Measurements from ENCODE around the gene CCDC134.
A peak's percentile ranks its signal among the peaks of the same experiment; 100 is the strongest.

CCDC134 gene

DNA sequence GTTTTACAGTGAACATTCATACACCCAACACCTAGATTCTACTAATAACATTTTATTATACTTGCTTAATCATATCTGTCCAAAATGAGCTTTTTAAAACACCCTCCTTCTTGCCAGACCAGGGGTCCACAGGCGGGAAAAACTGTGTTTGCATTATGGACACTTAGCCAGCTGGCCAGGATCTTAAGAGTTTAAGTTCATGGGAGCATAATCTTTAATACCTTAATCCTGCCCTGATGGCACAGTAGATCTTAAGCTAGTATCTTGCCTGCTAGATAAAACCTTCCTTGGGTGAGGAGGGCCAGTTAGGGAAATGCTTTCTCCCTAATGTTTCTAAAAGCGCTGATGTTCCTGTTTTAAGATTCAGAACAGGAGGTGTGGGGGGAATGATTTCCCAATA lies 13.1 kb upstream of the CCDC134 start:
- no peak for DNase-seq

- no peak for DNase-seq
Measured at GRCh38 chr22:41793871-41794270, 6.6 kb upstream of the CCDC134 start.

DNA sequence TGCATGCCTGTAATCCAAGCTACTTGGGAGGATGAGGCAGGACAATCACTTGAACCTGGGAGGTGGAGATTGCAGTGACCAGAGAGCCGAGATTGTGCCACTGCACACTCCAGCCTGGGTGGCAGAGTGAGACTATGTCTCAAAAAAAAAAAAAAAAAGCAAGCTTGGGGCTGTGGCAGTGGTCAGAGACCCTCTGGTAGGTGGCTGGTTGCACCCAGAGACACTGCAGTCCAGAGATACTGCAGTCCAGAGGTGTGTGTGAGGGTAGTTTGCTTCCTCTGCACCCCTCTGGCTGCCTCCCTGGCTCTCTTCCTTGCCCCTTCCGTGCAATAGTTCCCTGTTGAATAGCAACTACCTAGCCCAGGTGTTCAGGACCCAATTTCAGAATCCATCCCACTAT lies 1.7 kb upstream of the CCDC134 start:
- DNase-seq = no peak

- no peak for DNase-seq
Measured at GRCh38 chr22:41799486-41800347, 762 bp upstream of the CCDC134 start.

GRCh38 chr22:41801147-41801819 lies 804 bp downstream of the CCDC134 start:
- DNase-seq = no peak

- DNase-seq = no peak
Measured at GRCh38 chr22:41801886-41802285, 1.4 kb downstream of the CCDC134 start.

DNA sequence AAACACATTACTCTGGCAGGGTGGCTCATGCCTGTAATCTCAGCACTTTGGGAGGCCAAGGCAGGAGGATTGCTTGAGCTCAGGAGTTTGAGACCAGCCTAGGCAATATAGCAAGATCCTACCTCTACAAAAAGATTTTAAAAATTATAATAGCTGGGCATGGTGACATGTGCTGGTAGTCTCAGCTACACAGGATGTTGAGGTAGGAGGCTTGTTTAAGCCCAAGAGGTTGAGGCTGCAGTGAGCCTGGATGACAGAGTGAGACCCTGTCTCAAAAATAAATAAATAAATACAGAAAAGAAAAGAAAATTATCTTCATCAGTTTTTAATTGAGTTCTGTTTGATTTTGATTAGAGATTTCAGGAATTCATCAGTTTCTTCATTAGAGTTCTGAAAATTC lies 5.2 kb downstream of the CCDC134 start:
- DNase-seq = no peak

GRCh38 chr22:41808400-41808799 lies 7.9 kb downstream of the CCDC134 start:
- no peak for DNase-seq

DNA sequence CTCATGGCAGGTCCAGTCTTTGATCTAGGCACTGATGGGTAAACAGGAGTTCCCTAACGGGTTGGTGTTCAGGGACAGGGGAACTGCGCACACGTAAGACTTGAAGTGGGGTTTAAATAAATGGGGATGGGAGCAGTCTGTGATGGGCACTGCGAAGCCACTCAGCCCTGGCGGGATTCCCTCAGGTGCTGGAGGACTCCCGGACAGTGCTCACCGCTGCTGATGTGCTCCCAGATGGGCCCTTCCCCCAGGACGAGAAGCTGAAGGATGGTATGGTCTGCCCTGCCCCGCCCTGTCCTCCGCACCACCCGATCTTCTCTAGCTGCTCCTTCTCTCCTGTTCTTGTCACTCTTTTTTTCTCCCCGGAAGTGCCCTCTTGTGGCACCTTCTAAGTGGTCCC lies 9.5 kb downstream of the CCDC134 start:
- no peak for DNase-seq

- DNase-seq = no peak
Measured at GRCh38 chr22:41812805-41813545, 12.5 kb downstream of the CCDC134 start.

GRCh38 chr22:41813726-41814410 lies 13.4 kb downstream of the CCDC134 start:
- DNase-seq = no peak

DNA sequence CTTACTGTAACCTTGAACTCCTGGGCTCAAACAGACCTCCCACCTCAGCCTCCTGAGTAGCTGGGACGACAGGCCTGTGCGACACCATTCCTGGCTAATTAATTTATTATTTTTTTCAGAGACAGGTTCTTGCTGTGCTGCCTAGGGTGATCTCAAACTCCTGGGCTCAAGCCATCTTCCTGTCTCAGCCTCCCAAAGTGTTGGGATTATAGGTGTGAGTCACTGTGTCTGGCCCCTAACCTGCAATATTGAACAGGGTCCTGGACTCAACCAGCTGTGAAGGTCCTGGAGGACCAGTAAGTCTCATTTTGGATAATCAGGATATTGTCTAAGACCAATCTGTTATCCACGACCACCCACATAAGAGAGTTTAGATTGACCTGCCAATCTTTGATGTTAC lies 15.2 kb downstream of the CCDC134 start:
- DNase-seq = no peak

DNA sequence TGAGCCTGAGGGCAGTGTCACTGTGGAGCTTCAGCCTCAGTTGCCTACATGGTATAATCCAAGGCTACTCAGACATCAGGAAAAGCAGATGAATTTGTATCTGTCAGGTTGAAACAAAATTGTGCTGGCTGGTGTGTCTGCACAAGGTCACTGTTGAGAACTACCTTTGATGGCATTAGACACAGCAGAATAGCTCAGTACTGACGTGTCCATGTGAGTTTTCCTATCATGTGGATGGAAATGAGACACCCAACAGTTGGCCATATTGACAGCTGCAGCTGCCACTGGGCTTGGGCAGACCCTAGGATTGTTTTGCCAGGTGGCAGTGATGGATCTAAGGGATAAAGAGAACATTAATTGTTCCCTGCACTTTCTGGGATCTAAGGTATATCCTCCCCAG lies 15.8 kb downstream of the CCDC134 start:
- DNase-seq = no peak

DNA sequence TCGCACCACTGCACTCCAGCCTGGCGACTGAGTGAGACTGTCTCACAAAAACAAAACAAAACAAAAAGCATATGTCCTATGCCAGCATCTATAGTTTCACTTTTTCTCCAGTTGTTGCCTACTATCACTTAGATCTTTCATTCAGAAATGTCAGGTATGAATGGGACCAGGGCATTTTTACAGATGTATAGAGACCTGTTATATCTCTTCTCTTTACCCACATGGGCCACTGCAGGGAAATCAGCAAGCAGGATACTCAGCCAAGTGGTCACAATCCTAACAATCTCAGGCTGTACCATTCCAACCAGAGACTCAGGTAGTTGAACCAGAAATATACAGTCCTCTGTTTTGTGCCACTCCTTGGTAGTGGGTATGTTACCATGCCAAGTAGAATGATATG lies 16.4 kb downstream of the CCDC134 start:
- DNase-seq = no peak

- no peak for DNase-seq
Measured at GRCh38 chr22:41818011-41818410, 17.5 kb downstream of the CCDC134 start.

DNA sequence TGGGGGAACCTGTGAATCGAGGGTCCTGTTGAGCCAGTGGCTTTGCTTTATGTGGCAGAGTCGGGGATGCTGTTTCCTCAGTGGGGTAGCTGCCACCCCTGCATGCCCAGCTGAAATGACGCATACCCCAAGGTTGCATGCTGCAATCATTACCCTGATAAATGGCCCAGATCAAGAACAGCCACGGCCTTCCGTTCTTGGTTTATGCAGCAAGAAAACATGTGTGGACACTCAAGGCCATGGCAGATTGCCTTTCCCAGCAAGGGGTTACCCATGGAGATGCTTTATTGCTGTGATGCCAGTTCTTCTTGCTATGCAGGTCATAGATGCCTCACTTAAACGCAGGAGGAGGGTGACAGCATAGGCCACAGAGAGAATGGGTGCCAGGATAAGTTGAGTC lies 18.1 kb downstream of the CCDC134 start:
- DNase-seq = no peak

DNA sequence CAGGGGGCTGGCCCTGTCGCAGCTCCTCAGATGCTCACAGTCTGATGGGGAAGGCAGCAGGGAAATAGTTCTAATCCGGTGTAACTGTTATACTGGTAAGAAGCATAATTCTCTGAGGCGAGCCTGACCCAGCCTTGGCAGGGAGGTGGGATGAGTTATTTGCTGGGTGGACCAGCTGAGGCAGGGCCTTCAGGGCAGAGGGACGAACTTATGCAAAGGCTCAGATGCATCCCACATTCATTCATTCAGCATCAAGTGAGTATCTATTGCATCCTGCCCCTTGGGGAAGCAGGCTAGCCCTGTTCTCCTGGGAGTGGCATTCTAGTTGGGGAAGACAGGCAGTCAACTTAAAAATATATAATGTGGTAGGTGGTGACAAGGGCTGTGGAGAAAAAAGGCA lies 18.8 kb downstream of the CCDC134 start:
- no peak for DNase-seq

GRCh38 chr22:41820447-41820846 lies 20.0 kb downstream of the CCDC134 start:
- no peak for DNase-seq

GRCh38 chr22:41821471-41822316 lies 21.2 kb downstream of the CCDC134 start:
- DNase-seq = no peak

DNA sequence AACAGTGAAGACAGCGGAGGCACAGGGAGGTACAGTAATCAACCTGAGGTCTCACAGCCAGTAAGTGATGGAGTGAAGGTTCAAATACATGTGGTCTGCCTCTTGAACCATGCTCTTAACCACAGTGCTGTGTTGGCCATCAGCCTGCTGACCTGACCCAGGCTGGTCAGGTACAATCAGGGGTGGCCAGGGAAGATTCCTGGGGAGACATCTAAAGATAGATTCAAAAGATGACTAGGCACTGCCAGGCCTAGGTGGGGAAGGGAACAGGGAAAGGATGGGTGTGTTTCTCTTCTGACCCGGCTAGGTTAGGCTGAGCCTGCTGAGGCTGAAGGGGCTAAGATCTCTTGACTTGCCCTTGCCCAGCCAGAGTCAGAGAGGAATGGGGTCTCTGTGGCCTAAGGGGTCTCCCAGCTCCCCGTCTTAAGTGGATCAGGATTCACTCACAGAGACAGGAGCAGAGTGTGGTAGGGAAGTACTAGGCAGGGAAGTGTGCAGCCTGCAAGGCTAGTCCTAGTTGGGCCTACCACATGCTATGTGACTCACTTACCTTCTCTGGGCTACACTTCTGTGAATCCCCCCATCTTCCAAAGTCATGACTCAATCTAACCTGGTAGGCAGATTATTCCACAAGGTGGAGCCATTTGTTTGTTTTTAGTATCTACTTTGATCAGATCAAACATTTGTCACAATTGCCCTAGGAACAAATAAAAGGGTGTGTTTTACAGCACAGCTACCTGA lies 22.0 kb downstream of the CCDC134 start:
- DNase-seq = peak; percentile 86

- no peak for DNase-seq
Measured at GRCh38 chr22:41823797-41824196, 23.3 kb downstream of the CCDC134 start.
